Dermis blood vessel endothelial cell (primary cell): ENCODE data around the gene JUP. TPM values are rescaled to one million over a fixed set of nuclear protein-coding genes. Genes with fewer than 3 reads are reported as not detected.
"Not testable (repeated sequence)": the region's sequence is repeated elsewhere in the genome, so short reads cannot be mapped to it uniquely, and the experiment has no call there.

ENCODE experiments used
- DNase-seq: peaks from one replicate; pipeline ENCODE4 v3.0.0; 2010
- total RNA-seq: library from RNA; depleted of rRNA; stranded (reverse); fragments of >200 nt; gene quantifications from 2 replicates; pipeline ENCODE4 v1.2.3, GENCODE V29; 2014

Gene JUP
- 416 and 862 TPM in 2 replicates for total RNA-seq

DNA sequence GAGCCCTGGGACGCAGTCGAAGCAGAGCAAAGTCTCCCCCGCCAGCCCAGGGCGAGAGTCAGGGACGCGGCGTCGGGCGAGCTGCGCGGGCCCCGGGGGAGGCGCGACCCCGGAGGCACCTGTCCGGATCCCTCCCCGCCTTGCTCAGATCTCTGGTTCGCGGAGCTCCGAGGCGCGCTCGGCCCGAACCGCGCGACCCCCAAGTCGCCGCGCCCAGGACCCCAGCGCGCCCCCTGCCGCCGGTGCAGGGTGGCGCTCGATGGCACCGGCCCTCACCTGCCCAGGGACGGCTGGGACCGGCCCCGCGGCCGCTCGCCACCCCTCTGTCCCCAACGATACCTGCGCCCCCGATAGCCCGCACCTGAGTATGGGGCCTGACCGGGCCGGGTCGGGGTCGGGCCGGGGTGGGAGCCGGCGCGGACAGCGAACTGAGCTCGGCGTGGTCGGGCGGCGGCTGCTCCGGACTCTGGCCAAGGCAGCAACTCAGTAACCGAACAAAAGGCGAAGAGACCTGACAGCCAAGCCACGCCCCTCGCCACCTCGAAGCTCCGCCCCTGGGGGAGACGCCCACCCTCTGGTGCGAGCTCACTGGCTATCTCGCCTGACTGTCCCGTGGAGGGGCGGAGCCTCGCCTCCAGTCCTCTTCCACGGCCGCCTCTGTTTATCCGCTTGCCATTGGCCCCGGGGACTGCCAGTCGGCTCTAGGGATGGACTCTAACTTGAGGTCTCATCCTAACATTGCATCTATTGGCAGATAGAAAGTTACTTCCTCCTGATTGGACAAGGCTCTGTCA is at the start of gene JUP:
Gene JUP (minus strand): TSS at position 485 of the 794 bp plus-strand sequence. CDS start 14,857 bp downstream, outside the sequence.
- DNase-seq: peak; percentile 100

DNA sequence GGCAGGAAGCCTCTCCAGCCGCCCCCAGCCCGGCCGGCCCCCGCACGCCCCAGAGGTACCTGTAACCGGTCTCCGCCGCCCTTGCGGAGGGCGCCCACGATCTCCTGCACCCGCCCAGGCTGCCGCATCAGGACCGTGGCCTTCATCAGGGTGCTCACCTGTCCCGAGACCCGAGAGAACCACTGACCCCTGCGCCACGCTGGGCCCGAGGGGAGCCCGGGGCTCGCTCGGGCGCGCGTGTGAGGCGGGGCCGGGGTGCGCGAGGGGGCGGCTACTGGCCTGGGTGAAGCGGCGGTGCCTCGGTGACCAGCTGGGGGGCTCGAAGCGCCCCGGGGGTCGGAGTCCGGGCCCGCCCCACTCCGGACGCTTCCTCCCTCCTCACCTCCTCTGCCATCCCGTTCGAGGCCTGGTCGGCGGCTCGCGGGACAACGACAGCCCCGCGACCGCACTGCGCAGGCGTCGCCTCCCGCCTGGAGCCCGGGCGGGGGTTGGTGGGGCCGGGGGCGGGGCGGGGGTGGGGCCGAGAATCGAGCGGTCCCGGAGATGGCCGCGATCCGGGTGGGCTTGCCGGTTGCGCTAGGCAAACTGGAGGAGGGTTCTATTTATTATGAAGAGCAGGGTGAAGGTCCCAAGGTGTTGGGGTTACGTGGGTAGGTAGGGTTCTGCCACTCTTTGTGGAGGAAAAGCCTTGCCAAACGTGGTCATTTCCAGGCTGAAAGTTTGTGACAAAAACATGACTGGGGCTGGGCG is 49.5 kb upstream of the JUP start, which contains the start of gene NT5C3B:
Gene NT5C3B (minus strand): TSS at position 433 of the 750 bp plus-strand sequence. CDS start 39 bp downstream, at position 394.
- peak; percentile 59 for DNase-seq

DNA sequence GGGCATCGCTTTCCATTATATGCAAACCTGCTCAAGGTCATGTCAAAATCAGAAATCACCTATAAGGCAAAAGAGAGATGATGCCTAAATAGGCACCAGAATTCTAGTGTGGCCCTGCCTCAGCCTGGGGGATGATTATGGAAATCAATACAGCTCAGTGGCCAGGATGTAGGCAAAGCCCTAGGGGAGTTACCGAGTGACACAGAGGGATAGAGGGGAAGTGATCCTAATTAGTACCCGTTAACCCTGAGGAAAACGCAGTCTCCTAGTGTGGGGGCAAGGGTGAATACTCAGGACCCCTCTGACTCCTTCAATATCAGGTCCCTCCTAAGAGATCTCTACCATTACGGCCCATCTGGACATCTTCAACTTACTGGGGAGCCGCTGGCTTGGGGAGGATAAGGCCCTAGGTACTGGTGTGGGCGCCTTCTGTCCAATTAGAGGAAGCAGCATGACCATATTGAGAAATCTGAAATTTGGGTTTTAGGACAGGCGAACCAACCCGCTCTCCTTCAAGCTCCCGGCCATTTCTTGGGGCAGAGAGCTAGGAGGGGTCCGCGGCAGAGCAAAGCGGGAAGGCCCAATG is 48.8 kb upstream of the JUP start:
- DNase-seq: peak; percentile 7

DNA sequence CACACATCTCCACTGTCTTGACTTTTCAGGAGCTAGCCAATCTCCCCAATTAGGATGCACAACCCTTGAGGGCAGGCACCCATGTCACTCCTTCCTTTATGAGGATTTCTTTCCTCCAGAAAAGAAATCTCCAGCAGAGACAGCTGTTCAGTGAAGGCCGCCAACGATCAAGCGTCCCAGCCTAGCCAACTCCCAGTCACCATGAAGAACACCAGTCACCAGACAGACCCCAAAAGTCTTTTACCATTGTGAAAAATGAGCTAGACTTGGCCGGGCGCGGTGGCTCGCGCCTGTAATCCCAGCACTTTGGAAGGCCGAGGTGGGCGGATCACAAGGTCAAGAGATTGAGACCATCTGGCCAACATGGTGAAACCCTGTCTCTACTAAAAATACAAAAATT is 43.5 kb upstream of the JUP start:
- not testable (repeated sequence) for DNase-seq

DNA sequence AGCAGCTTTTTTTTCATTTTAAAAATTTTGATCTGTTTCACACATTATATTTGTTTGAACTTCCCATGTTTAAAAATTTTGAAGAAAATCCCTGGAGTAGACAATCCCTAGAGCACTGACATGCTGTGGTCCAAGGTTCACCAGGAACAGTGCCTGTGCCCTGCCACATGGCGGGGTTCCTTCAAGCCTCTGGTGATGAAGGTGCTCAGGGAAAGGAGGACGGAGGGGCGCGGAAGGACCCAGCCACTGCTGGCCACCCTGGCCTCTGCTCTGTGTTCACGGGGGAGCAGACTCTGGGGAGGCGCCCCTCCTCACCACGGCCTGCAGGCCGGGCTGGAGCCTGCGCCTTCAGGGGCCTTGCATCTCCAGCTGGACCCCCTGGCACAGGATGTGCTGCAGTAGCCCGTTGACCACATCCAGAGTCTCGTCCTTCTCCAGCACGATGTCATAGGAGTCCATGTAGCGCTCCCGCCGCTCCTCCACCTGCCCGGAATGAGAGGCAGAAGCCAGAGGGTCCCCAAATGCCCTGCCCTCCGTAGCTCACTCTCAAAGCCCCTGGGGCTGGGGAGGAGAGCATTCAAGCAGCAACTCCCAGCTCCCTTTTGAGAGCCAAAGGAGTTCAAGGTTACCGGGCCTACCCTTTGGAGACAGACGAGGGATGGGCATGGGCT is 38.8 kb upstream of the JUP start:
- DNase-seq: no peak

DNA sequence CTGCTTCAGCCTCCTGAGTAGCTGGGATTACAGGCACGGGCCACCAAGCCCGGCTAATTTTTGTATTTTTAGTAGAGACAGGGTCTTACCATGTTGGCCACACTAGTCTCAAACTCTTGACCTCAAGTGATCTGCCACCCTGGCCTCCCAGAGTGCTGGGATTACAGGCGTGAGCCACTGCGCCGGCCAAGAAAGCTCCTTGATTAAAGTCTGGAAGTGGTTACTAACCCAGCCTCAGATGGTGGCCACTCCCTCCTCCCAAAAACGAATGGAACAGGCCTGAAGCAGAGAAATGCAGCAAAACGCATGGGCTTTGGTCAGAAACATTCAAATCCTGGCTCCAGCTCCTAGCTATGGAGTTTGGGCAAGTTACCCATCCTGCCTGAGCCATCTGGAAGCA is 37.6 kb upstream of the JUP start:
- no peak for DNase-seq

DNA sequence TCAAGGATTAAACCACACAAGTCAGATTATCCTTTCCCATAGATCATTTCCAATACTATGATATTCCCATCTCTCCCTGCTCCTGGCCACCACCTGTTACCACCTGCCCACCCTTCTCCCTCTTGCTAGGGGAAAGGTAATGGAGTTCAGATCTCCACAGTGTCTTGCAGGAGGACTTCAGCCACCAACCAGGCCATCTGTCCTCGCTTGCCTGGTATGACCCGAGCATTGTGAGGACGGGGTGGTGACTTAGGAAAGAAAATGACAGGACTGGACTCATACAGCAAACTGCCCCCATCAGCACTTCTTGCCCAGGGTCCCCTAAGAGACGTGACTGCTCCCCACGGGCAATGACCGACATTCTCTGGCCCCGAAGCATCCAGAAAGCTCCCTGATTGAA is 37.1 kb upstream of the JUP start:
- DNase-seq: no peak

DNA sequence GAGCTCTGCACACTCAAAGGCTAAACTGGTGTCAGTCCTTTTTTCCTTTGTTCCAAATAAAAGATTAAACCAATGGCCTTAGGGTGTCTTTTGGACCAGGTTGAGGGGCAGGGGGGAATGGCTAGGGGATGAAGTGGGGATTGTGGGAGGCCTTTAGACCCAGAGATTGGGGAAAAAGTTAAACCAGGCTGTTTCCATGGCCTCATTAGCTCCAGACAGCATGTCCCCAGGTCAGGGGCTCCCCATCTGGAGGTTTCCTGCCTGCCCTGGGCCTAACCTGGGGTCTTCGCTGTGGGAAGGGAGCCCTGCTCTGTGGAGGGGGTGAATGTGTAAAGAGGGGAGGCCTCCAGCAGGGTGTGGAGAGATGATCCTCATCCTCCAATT is 36.6 kb upstream of the JUP start:
- DNase-seq: no peak

DNA sequence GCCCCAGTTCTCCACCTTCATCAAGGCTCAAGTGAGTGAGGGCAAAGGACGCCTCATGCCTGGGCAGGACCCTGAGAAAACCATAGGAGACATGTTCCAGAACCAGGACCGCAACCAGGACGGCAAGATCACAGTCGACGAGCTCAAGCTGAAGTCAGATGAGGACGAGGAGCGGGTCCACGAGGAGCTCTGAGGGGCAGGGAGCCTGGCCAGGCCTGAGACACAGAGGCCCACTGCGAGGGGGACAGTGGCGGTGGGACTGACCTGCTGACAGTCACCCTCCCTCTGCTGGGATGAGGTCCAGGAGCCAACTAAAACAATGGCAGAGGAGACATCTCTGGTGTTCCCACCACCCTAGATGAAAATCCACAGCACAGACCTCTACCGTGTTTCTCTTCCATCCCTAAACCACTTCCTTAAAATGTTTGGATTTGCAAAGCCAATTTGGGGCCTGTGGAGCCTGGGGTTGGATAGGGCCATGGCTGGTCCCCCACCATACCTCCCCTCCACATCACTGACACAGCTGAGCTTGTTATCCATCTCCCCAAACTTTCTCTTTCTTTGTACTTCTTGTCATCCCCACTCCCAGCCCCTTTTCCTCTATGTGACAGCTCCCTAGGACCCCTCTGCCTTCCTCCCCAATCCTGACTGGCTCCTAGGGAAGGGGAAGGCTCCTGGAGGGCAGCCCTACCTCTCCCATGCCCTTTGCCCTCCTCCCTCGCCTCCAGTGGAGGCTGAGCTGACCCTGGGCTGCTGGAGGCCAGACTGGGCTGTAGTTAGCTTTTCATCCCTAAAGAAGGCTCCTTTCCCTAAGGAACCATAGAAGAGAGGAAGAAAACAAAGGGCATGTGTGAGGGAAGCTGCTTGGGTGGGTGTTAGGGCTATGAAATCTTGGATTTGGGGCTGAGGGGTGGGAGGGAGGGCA is 36.0 kb upstream of the JUP start:
- no peak for DNase-seq

DNA sequence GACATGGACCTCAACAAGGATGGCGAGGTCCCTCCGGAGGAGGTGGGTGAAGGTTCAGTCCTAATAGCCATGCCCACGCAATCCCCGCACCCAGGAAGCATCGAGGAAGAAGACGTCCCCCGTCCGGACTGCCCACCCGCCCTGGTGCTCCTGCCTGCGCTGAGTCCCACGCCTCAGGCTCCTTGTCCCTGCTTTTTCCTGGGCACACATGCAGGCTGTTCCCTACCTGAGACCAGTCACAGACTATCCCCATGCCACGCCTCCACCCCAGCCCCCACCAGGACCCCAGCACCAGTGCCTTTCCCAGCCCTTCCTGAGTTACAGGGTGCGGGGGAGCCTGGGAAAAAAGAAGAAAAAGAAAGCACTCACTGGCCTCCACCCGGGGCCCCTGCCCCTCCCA is 35.3 kb upstream of the JUP start:
- no peak for DNase-seq

DNA sequence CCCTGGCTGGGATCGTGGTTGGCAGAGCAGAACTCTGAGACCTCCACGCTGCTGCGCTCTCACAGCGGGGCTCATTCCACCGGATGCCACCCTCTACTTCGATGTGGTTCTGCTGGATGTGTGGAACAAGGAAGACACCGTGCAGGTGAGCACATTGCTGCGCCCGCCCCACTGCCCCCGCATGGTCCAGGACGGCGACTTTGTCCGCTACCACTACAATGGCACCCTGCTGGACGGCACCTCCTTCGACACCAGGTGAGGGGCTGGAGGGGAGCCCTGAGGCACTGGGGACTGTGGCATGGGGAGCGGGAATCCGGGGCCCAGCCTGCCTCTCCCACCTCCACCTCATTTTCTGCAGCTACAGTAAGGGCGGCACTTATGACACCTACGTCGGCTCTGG is 31.5 kb upstream of the JUP start:
- no peak for DNase-seq

DNA sequence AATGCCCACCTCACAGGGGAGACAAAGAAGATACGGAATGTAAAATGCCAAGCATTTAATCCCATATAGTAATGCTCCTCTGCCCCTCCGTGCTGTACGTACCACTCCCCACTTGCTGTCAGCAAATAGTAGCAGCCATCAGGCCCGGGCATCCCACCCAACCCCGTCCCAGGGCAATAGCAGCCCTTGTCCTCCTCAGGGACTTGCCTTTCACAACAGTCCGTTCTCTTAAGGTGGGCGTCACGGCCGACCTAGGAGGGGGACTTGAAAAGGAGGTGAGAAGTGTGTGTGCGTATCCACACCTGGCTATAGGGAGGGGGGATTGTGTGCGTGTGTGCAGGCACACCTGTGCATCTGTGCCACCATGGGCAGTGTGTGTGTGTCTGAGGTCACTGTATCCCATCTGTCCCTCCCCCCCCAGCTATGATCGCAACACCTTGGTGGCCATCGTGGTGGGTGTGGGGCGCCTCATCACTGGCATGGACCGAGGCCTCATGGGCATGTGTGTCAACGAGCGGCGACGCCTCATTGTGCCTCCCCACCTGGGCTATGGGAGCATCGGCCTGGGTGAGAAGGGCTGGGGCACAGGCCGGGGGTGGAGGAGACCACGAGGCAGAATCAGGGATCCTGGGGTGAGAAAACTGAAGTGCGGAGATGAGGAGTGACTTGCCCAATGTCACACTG is 30.3 kb upstream of the JUP start:
- no peak for DNase-seq

DNA sequence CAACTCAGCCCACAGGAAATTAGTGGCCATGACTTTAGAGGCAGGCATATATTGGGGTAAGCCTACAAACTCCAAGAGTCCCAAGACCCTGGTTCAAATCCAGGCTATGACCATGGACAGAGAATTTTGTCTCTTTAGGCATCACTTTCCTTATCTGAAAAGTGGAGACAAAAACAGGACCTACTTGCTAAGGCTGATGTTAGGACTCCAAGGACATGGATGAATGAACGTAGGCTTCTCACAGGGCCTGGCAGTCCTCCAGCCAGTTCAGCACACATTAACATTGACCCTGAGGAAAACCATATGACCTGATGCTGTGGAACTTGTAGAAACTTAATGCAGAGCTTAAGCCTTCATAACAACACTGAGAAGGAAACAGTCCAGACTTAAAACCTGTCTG is 27.7 kb upstream of the JUP start:
- DNase-seq: no peak

DNA sequence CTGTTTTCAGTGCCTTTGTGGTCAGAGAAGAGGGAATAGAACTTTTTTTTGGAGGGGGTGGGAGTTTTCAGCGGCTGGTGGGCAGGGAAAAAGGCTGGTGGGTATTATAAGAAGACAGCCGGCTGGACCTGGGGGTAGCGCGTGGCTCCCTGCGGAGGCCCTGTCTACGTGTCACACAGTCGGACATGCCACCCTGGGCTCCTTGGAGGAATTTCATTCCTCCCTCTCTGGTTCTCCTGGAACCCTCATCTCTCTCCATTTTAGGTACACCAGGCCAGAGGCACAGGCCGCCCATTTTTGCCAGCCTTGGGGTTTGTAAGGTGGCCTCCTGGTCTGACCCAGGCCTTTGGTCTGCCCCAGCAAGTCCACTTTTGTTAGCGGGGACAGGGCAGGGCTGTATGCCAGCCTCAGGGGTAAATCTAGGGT is 27.2 kb upstream of the JUP start:
- DNase-seq: no peak

DNA sequence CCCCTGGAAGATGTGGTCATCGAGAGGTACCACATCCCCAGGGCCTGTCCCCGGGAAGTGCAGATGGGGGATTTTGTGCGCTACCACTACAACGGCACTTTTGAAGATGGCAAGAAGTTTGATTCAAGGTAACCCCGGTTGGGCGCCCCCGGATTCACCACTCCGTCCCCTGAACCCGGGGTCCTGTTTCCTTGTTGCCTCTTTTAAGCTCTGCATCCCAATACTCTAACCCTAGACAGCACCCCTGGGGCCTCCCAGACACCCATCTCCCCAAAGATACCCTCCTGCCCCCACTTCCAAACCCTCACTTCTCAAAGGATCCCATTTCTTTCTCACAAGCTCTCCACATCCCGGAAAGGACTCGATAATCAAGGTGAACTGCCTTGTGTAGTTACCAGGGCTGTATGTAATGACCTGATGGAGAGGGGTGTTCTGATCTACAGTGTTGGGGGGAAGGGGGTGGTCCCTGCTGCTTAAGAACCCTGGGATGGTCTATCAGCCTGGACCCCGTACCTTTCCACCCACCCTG is 26.7 kb upstream of the JUP start:
- DNase-seq: peak; percentile 14

DNA sequence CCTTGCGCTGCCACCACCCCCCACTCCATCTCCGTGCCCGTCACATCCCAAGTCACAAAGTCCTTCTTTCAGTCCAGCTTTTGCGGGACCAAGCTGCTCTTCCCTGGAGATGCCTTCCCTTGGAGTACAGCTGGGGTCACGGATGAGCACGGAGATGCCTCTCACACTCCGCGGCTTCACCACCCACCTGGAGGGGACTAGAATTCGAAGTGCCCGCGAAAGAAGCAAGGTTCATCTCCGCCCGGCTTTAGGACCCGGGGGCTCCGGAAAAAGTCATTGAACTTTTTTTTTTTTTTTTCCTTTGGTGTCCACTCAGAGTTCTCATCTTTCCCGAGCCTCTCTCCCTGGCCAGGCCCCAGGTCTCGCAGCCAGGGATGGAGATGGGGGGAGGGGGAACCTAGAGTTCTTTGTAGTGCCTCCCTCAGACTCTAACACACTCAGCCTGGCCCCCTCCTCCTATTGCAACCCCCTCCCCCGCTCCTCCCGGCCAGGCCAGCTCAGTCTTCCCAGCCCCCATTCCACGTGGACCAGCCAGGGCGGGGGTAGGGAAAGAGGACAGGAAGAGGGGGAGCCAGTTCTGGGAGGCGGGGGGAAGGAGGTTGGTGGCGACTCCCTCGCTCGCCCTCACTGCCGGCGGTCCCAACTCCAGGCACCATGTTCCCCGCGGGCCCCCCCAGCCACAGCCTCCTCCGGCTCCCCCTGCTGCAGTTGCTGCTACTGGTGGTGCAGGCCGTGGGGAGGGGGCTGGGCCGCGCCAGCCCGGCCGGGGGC is 26.1 kb upstream of the JUP start, which contains the start of gene FKBP10:
Gene FKBP10 (plus strand): TSS at position 624 of the 771 bp plus-strand sequence. CDS start 31 bp downstream, at position 655.
- peak; percentile 77 for DNase-seq

DNA sequence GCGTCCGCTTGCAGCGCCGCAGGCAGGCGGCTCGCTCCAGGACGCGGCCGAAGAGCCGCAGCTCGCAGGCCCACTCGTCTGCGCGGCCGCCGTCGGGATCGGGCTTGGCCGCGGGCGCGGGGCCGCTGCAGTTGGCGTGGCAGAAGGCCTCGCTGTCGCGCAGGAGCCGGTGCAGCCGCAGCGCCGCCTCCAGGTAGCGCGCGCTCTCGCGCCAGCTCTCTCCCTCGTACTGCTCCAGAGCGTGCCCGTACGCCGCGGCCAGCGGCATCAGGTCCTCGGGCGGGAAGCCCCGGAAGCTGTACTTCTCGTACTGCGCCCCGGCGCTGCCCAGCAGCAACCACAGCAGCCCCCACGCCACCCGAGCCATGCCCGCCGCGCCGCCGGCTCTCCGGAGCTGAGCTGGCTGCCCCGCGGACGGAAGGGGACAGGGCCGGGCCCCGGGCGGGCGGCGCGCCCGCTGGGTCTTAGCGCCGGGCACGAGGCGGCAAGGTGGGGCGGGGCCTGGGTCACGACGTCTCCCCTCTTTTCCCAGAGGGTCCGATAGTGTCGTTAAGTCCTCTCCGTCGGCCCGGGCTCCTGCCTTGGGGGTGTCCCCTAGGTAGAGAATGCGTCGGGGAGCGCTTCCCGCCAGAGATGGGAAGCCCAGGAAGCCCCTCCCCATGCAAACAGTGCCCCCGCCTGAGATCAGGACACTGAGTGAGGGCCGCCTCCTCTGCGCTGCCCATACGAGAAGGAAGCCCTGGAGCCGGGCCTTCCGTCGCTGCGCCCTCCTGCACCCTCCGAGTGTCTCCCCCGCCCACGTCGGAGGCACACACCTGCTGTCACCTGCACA is 25.3 kb upstream of the JUP start, which contains the start of gene P3H4:
Gene P3H4 (minus strand): TSS at position 401 of the 832 bp plus-strand sequence. CDS start 34 bp downstream, at position 367.
- DNase-seq: peak; percentile 86

DNA sequence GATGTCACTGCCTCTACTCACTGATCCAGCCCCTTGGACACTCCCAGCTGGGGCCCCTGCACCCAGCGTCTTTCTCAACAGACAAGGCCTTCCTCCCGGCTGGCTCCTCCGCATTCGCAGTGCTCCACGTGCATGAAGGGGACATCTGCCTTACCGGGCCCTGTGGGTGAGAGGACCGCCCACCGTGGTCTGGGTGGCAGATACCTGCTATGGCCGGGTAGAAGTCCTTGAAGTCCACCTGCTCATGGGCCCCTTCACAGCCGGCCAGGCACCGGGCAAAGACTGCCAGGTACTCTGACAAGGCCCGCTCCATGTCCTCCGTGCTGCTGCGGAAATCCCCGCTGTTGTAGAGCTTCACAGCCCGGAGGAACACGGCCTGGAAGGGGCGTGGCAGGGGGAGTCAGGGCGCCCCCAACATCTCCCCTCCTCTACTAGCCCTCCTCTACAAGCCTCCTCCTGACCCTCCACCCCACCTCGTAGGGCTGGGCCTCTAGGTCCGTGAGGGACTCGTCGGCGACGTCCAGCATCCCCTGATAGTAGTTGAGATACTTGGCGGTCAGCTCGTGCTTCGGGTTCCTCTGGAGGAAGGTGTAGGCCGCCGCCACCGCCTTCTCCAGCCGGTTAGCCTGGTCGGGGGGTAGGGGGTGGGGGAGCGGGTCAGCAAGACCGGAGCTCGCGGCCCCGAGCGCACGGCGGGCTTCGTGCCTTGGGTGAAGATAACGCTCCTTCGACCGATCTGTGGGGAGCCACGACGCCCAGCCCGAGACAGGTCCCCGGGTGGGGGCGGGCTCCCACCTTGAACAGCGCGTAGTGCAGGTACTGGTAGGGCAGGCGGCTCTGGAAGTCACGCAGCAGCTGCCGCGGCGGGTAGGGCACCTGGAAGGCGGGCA is 24.4 kb upstream of the JUP start:
- DNase-seq: peak; percentile 15
